AG09319 (cell line): ENCODE results near the gene FIGNL2.

Experiments used
- DNase-seq: peaks from one replicate; pipeline ENCODE4 v3.0.0-alpha.2; 2010; ENCODE audit warnings: low read depth; ENCODE audit errors: extremely low read depth
- TF ChIP-seq, protein P1 (sequence below): IDR thresholded peaks from 2 replicates; pipeline ENCODE4 v1.5.1; 2011; ENCODE audit warnings: low read depth, mild to moderate bottlenecking, inconsistent platforms, low read length, moderate library complexity

FIGNL2 gene

DNA sequence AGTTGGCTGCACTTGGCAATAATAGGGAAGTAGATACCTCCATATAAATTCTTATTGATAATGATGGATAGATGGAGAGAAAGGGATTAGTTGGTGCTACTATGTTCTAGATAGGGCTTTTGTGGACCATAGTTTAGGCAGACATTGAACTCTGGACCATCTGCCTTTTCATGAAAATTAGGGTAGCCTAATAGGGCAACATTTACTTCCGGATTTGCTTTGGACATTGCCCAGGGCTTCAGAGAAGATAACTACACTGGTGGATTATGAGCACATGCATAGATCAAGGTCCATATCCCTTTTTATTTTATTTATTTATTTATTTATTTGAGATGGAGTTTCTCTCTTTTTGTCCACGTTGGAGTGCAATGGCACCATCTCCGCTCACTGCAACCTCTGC, 70.5 kb downstream of the FIGNL2 start:
- TF ChIP-seq, protein P1, sequence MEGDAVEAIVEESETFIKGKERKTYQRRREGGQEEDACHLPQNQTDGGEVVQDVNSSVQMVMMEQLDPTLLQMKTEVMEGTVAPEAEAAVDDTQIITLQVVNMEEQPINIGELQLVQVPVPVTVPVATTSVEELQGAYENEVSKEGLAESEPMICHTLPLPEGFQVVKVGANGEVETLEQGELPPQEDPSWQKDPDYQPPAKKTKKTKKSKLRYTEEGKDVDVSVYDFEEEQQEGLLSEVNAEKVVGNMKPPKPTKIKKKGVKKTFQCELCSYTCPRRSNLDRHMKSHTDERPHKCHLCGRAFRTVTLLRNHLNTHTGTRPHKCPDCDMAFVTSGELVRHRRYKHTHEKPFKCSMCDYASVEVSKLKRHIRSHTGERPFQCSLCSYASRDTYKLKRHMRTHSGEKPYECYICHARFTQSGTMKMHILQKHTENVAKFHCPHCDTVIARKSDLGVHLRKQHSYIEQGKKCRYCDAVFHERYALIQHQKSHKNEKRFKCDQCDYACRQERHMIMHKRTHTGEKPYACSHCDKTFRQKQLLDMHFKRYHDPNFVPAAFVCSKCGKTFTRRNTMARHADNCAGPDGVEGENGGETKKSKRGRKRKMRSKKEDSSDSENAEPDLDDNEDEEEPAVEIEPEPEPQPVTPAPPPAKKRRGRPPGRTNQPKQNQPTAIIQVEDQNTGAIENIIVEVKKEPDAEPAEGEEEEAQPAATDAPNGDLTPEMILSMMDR = no peak
- no peak for DNase-seq

DNA sequence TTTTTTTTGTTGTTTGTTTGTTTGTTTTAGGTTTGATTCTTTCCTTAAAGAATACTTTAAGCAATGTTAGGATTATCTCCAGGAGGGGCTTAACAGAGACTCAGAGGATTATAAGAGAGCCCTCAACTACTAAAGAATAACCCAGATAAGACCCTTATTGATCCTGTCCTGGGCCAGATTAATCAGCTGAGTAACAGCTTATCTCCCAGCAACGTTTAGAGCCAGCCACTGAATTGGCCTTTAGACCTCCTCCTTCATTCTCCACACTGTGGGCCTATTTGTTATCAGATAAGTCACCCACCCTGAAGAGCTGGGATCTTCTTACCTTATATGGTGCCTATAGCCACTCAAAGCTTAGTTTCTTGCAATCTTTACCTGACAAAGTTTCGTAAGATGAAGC, 71.1 kb downstream of the FIGNL2 start:
- TF ChIP-seq, protein P1 = no peak

DNA sequence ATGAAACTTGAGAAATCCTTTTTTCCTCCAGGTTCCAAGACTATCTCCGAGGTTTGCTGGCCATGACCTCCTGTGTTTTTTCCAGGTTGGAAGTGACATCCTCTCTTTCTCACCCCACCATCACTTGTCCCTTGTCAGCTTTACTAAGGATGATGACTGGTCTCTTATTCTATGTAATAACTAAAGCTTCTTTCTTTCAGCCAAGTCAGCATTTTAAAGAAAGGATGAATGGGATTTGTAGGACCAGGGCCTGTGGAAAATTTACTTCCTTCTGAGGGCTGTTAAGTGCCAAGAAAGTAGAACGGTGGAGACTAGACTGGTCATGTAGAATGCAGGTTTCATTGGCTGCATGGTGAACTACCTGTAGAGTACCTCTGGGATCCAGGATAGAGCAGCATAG, 73.6 kb downstream of the FIGNL2 start:
- no peak for DNase-seq
- TF ChIP-seq, protein P1 = no peak

More for the DNA sequence above, 71.1 kb downstream of the FIGNL2 start:
- DNase-seq = no peak

DNA sequence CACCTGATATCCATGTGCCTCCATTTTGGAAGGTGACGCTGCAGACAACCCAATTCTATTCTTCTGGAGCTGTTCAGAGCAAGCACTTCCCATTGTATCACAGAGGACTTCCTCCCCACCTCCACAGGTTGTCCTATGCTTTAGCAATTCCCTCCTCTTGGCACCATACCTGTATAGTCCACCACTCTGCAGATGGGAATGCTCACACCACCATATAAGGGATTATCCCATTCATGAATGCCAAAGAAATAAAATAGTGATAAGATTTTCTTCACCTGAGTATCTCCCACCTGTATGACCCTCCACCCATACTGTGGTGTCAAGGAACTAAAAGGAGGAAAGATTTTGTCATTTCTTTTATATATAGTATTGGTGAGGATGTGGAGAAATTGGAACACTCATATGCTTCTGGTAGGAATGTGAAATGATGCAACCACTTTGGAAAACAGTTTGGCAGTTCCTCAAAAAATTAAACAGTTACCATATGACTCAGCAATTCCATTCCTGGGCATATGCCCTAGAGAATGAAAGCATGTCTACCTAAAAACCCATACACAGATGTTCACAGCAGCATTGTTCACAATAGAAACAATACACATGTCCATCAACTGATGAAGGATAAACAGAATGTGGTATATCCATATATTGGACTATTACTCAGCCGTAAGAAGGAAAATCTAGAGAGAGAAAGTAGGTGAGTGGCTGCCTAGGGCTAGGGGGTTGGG, 75.2 kb downstream of the FIGNL2 start:
- TF ChIP-seq, protein P1 = no peak
- DNase-seq = peak; percentile 57

DNA sequence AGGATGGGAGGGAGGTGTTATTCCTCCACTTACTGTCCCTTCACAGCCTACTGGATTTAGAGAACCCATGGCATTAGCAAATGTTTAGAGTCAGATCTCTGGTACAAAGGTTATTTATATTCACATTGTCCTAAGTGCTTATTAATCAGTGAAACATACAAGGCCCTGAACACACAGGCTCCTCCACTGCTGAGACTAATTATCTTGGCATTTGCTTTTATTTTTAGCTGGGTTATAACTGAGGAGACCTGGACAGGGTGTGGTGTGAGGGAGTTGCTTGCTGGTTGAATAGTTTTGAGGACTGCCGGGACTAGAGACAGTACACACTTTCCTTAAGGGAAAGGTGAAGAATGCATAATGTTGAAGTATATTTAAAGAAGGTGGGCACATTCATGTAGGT, 77.5 kb downstream of the FIGNL2 start:
- no peak for DNase-seq
- TF ChIP-seq, protein P1 = no peak
